Cortex of kidney (tissue), 1 donor: Measurements from ENCODE around the gene GRID1.
"Not testable (repeated sequence)": the region's sequence is repeated elsewhere in the genome, so short reads cannot be mapped to it uniquely, and the experiment has no call there.

Source experiments
- DNase-seq: peaks from one replicate; lab custom pipeline; 2025; lab: John Stamatoyannopoulos, UW

GRID1 gene

GRCh38 chr10:86107611-86108310 is 258.8 kb downstream of the GRID1 start:
- not testable (repeated sequence) for DNase-seq

GRCh38 chr10:86107131-86107530 is 259.5 kb downstream of the GRID1 start:
- DNase-seq = no peak

GRCh38 chr10:86106616-86107015 is 260.0 kb downstream of the GRID1 start:
- DNase-seq = no peak

GRCh38 chr10:86105640-86106039 is 261.0 kb downstream of the GRID1 start:
- no peak for DNase-seq

- no peak for DNase-seq
Observed at GRCh38 chr10:86105181-86105580, 261.4 kb downstream of the GRID1 start.

- DNase-seq = no peak
Observed at GRCh38 chr10:86104611-86105145, 261.9 kb downstream of the GRID1 start.

- no peak for DNase-seq
Observed at GRCh38 chr10:86104156-86104555, 262.4 kb downstream of the GRID1 start.

GRCh38 chr10:86103391-86104101 is 263.0 kb downstream of the GRID1 start:
- no peak for DNase-seq

GRCh38 chr10:86102451-86102850 is 264.1 kb downstream of the GRID1 start:
- no peak for DNase-seq

- no peak for DNase-seq
Observed at GRCh38 chr10:86102031-86102430, 264.6 kb downstream of the GRID1 start.

GRCh38 chr10:86100581-86101061 is 266.0 kb downstream of the GRID1 start:
- DNase-seq = no peak

- no peak for DNase-seq
Observed at GRCh38 chr10:86099542-86100334, 266.9 kb downstream of the GRID1 start.

GRCh38 chr10:86098187-86098881 is 268.3 kb downstream of the GRID1 start:
- DNase-seq = no peak

GRCh38 chr10:86095061-86095460 is 271.5 kb downstream of the GRID1 start:
- DNase-seq = not testable (repeated sequence)

GRCh38 chr10:86092311-86092710 is 274.3 kb downstream of the GRID1 start:
- not testable (repeated sequence) for DNase-seq

GRCh38 chr10:86091216-86091615 is 275.4 kb downstream of the GRID1 start:
- DNase-seq = no peak

- DNase-seq = no peak
Observed at GRCh38 chr10:86090807-86091206, 275.8 kb downstream of the GRID1 start.

- DNase-seq = no peak
Observed at GRCh38 chr10:86087716-86088115, 278.9 kb downstream of the GRID1 start.

GRCh38 chr10:86086418-86086817 is 280.2 kb downstream of the GRID1 start:
- no peak for DNase-seq

- DNase-seq = no peak
Observed at GRCh38 chr10:86085686-86086085, 280.9 kb downstream of the GRID1 start.

GRCh38 chr10:86085136-86085535 is 281.5 kb downstream of the GRID1 start:
- DNase-seq = no peak

- no peak for DNase-seq
Observed at GRCh38 chr10:86084585-86084984, 282.0 kb downstream of the GRID1 start.
